ENCODE results near the gene ANAPC5. TPM values are rescaled to one million over a fixed set of nuclear protein-coding genes. Genes with fewer than 3 reads are reported as not detected.

ANAPC5 gene
- total RNA-seq, 2 donors from 2014 or later = 86.5 to 87.7 TPM

- no peak for DNase-seq
- intact Hi-C loops (cut with DNase I, micrococcal nuclease) = no loop called here
- ATAC-seq = no peak
These were observed 78.0 kb downstream of the ANAPC5 start for GRCh38 chr12:121274036-121274763.

- intact Hi-C loops (cut with DNase I, micrococcal nuclease) = no loop called here
- DNase-seq = no peak
- no peak for ATAC-seq
These were observed 78.8 kb downstream of the ANAPC5 start for GRCh38 chr12:121273364-121273896.

GRCh38 chr12:121267822-121268221, 84.4 kb downstream of the ANAPC5 start:
- intact Hi-C loops (cut with DNase I, micrococcal nuclease) = no loop called here

GRCh38 chr12:121264951-121265515, 87.2 kb downstream of the ANAPC5 start:
- DNase-seq (no peak), ATAC-seq (no peak)
- intact Hi-C loops (cut with DNase I, micrococcal nuclease) = no loop called here

More at GRCh38 chr12:121267822-121268221, 84.4 kb downstream of the ANAPC5 start:
- DNase-seq (no peak), ATAC-seq (no peak)

GRCh38 chr12:121264135-121264534, 88.1 kb downstream of the ANAPC5 start:
- no peak for ATAC-seq
- intact Hi-C loops (cut with DNase I, micrococcal nuclease) = no loop called here
- no peak for DNase-seq

GRCh38 chr12:121263206-121263935, 88.8 kb downstream of the ANAPC5 start:
- ATAC-seq (no peak), DNase-seq (no peak)
- intact Hi-C loops (cut with DNase I, micrococcal nuclease) = no loop called here

GRCh38 chr12:121261398-121261797, 90.8 kb downstream of the ANAPC5 start:
- DNase-seq (no peak), ATAC-seq (no peak)
- intact Hi-C loops (cut with DNase I, micrococcal nuclease) = no loop called here

- intact Hi-C loops (cut with DNase I, micrococcal nuclease) = no loop called here
- no peak for DNase-seq
- no peak for ATAC-seq
These were observed 92.1 kb downstream of the ANAPC5 start for GRCh38 chr12:121260091-121260490.

GRCh38 chr12:121259074-121259473, 93.1 kb downstream of the ANAPC5 start:
- intact Hi-C loops (cut with DNase I, micrococcal nuclease) = no loop called here
- ATAC-seq (no peak), DNase-seq (no peak)

Other genes with a start within 250 kb of the ANAPC5 start
- 1 to 10 TPM in 1 of 2 donors, under 1 TPM in 1; 0.46 to 2.4 TPM for gene P2RX7, start 219.5 kb downstream of the ANAPC5 start, total RNA-seq
- gene P2RX4, start 142.3 kb downstream of the ANAPC5 start, total RNA-seq = 100 to 1,000 TPM; 131 to 146 TPM
- gene CAMKK2, start 55.7 kb downstream of the ANAPC5 start, total RNA-seq = 10 to 100 TPM; 48.1 to 55.4 TPM
- gene RNF34, start 47.7 kb upstream of the ANAPC5 start, total RNA-seq = 10 to 100 TPM; 36.7 to 46.1 TPM
- 10 to 100 TPM; 14.1 to 17.3 TPM for gene KDM2B, start 228.6 kb upstream of the ANAPC5 start, total RNA-seq

Measured in left colon (tissue), 2 donors.